ENCODE measurements around the gene CACHD1.

The CACHD1 gene

DNA sequence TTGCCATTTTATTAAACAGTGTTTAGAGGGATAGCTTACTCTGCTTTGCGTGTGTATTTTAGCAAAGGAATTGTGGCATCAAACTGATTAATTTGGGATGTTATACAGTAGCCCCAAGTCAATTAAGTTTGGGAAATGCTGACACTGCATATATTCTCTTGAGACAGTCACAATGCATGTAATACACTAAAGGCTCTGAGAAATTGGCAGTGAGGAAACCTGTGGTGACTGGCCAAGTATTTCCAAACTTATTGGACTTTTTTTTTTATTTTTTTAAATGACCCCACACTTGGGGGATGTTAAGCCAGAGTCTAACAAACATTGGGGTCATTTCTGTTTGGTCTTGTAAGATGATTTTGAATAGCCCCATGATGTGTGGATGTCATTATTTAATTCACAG is 207.6 kb downstream of the CACHD1 start:
- DNase-seq (ENCODE audit: low read depth, low spot score): no peak
- ChIA-PET POLR2A (no interaction called here), CTCF (interaction anchor here (1.2 to 13.0 kb wide), 10 partner anchors 8 to 411 kb away, joined by 3 to 129 read pairs (median 6); no protein-coding TSS in a partner anchor)

DNA sequence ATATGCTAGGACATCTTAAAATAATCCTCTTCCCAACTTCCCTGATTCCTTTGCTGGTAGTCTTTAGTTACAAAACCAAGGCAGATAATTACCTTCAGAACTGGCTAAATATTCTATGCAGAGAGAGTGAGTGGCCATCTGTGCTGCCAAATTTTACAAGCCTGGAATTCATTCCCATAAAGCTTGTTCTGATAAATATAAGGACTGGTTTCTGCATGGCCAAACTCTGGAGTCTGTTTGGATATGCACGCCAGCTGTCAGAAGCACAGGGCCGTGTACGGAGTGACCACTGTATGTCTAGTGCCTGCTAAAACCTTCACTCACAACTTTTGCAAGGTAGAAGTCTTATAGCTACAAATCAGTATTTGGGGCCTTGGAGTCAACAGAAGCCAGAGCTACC is 208.4 kb downstream of the CACHD1 start:
- TF ChIP-seq, protein P1, sequence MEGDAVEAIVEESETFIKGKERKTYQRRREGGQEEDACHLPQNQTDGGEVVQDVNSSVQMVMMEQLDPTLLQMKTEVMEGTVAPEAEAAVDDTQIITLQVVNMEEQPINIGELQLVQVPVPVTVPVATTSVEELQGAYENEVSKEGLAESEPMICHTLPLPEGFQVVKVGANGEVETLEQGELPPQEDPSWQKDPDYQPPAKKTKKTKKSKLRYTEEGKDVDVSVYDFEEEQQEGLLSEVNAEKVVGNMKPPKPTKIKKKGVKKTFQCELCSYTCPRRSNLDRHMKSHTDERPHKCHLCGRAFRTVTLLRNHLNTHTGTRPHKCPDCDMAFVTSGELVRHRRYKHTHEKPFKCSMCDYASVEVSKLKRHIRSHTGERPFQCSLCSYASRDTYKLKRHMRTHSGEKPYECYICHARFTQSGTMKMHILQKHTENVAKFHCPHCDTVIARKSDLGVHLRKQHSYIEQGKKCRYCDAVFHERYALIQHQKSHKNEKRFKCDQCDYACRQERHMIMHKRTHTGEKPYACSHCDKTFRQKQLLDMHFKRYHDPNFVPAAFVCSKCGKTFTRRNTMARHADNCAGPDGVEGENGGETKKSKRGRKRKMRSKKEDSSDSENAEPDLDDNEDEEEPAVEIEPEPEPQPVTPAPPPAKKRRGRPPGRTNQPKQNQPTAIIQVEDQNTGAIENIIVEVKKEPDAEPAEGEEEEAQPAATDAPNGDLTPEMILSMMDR (IDR thresholded peaks at IDR 0.05; ENCODE audit: insufficient read depth, low read length, missing control alignments): no peak
- no peak for DNase-seq (ENCODE audit: low read depth, low spot score)
- POLR2A ChIA-PET: no interaction called here
- no peak overlapping the region for H3K4me3 ChIP-seq (ENCODE audit: low read depth, low read length)
- CTCF ChIA-PET: interaction anchor here (8.2 to 13.0 kb wide), 2 partner anchors 12 to 412 kb away, joined by 69 to 129 read pairs; no protein-coding TSS in a partner anchor

More for the DNA sequence above, 207.6 kb downstream of the CACHD1 start:
- TF ChIP-seq, protein P1 (IDR thresholded peaks at IDR 0.05; ENCODE audit: insufficient read depth, low read length, missing control alignments): no peak
- H3K4me3 ChIP-seq (ENCODE audit: low read depth, low read length): no peak overlapping the region

DNA sequence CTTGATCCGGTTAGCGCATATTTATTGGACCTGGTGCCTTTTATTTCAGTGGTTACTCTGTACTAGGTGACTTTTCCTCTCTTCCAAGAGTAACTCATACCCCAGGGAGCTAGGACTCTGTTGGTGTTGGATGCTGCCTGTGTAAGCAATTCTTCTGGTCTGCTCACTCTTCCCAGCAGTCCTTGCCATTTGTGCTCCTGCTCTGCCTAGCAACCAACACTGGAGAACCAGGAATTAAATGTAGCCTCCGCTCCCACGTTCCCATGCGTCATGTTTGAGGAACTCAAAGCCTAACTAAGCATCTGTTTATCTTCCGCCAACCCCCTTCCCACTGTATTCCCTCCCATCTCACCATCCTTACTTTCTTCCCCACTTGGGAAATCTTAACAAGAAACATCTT is 209.2 kb downstream of the CACHD1 start:
- ChIA-PET CTCF (interaction anchor here (8.2 to 13.0 kb wide), 2 partner anchors 12 to 412 kb away, joined by 69 to 129 read pairs; no protein-coding TSS in a partner anchor), POLR2A (no interaction called here)
- no peak for DNase-seq (ENCODE audit: low read depth, low spot score)
- no peak overlapping the region for H3K4me3 ChIP-seq (ENCODE audit: low read depth, low read length)
- TF ChIP-seq, protein P1 (IDR thresholded peaks at IDR 0.05; ENCODE audit: insufficient read depth, low read length, missing control alignments): no peak

DNA sequence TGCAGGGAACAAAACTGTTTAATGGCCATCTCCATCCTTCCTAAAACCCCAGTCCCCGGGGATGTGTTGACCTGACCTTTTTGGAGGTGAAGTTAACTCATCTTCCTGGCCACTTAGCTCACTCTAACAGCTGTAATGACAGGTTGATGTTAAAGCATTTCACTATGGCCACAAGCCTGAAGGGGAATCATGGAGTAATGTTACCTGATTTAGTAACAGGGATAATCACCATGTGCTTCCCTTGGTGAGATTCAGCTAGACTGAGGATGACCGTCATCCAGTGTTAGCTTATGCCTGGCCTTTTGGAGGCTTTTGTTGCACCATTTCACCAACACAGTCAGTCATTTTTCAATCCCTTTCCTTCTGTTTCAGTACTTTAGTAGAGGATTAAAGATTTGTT is 210.7 kb downstream of the CACHD1 start:
- H3K4me3 ChIP-seq (ENCODE audit: low read depth, low read length): no peak overlapping the region
- TF ChIP-seq, protein P1 (IDR thresholded peaks at IDR 0.05; ENCODE audit: insufficient read depth, low read length, missing control alignments): no peak
- no peak for DNase-seq (ENCODE audit: low read depth, low spot score)
- POLR2A ChIA-PET: no interaction called here
- CTCF ChIA-PET: interaction anchor here (0.8 to 13.0 kb wide), 3 partner anchors 10 to 414 kb away, joined by 3 to 129 read pairs (median 69); no protein-coding TSS in a partner anchor

DNA sequence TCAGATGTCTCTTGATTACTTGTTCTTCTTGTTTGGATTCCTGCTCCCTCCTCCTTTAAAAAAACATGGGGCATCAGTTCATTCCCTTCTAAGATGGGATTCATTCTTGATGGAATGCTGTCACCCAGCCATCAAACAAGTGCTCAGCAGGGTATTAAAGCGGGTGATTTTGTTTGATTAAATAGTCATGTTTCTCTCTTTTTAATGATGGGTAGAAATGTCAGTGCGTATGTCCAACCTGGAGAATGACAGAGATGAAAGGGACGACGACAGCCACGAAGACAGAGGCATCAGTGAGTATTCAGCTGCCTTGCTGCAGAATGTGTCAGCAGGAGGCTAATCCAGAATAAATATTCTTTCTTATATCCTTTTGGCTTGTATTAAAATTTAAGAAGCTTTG is 211.1 kb downstream of the CACHD1 start:
- H3K4me3 ChIP-seq (ENCODE audit: low read depth, low read length): no peak overlapping the region
- TF ChIP-seq, protein P1 (IDR thresholded peaks at IDR 0.05; ENCODE audit: insufficient read depth, low read length, missing control alignments): no peak
- DNase-seq (ENCODE audit: low read depth, low spot score): no peak
- ChIA-PET CTCF (interaction anchor here (0.8 to 13.0 kb wide), 4 partner anchors 10 to 414 kb away, joined by 3 to 129 read pairs (median 36); no protein-coding TSS in a partner anchor), POLR2A (no interaction called here)

DNA sequence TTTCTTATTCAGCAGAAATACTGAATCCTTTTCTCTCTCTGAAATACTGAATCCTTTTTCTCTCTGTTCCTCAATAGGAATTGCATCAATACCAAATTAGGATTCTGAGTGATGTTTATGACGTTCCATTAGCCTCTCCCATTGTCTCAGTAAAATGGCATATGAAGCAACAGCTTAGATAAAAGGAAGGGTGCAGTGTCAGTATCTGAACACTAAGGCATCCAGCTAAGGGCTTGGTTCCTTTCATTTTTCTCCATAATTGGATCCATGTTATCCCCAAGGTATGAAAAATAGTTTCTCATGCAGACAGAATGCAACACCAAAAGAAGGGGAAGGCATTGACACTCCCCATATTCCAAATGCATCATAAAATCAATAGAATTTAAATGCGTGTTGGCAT is 213.5 kb downstream of the CACHD1 start:
- POLR2A ChIA-PET: no interaction called here
- CTCF ChIA-PET: interaction anchor here (1.0 to 8.2 kb wide), 5 partner anchors 7 to 158 kb away, joined by 3 to 69 read pairs (median 4); no protein-coding TSS in a partner anchor
- no peak overlapping the region for H3K4me3 ChIP-seq (ENCODE audit: low read depth, low read length)
- no peak for DNase-seq (ENCODE audit: low read depth, low spot score)
- TF ChIP-seq, protein P1 (IDR thresholded peaks at IDR 0.05; ENCODE audit: insufficient read depth, low read length, missing control alignments): no peak

All from AG04449 (cell line).